ENCODE results near the gene NHEJ1. TPM values are rescaled to one million over a fixed set of nuclear protein-coding genes. Genes with fewer than 3 reads are reported as not detected.

Gene NHEJ1
- total RNA-seq, 4 donors from 2014 or later, result 50.5 to 90.2 (median 65.3) TPM

DNA sequence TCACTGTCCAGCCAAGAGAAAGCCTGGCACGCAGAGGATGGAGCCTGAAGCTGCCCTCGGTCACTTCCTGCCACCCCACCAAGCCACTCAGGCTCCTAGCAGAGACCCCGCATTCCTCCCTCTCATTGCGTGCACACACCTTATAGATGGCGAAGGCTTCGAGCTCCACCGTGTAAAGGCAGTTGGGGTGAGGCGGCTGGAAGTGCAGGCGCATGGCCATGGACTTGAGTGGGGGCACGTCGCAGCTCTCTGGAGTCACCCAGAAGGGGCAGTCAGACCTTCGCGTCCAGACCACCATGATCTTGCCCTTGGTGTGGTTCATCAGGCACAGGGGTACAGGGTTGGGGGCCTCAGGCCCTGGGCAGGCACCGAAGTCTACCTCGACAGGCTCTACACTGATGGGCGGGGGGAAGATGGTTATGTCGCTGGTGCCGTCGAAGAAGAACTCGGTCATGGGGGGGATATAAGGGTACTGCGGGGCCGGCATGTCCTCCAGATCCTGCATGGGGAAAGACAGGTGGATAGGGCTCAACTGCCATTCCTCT, 133.0 kb downstream of the NHEJ1 start:
- no peaks in the 10 kb centered on the region for H3K36me3 ChIP-seq
- H3K27me3 ChIP-seq, result peaks cover 4% of the 10 kb centered on the region
- in situ Hi-C loops (cut with MboI; ENCODE audit: low pct_ligation_motif_present in 1 of 4, low pct_unique_long_range_greater_than_20kb in 1 of 4, low sequenced_read_pairs in 3 of 4) (loop anchor here in 2 of 4 donors (10.0 to 25.0 kb wide), 2 partner anchors 127 to 285 kb away; partner anchors contain the start of gene PTPRN (in 2 of the 2)), intact Hi-C loops (cut with DNase I; ENCODE audit: low total_unique reads) (no loop called here)
- H3K27ac ChIP-seq, result no peak overlapping the region
- no peaks in the 10 kb centered on the region for H3K4me1 ChIP-seq
- TF ChIP-seq EP300 (IDR thresholded peaks at IDR 0.05; ENCODE audit: low read depth), result no peak
- TF ChIP-seq POLR2A (IDR thresholded peaks at IDR 0.05), result no peak
- no peak for TF ChIP-seq POLR2AphosphoS5 (IDR thresholded peaks at IDR 0.05)
- TF ChIP-seq, protein P1, sequence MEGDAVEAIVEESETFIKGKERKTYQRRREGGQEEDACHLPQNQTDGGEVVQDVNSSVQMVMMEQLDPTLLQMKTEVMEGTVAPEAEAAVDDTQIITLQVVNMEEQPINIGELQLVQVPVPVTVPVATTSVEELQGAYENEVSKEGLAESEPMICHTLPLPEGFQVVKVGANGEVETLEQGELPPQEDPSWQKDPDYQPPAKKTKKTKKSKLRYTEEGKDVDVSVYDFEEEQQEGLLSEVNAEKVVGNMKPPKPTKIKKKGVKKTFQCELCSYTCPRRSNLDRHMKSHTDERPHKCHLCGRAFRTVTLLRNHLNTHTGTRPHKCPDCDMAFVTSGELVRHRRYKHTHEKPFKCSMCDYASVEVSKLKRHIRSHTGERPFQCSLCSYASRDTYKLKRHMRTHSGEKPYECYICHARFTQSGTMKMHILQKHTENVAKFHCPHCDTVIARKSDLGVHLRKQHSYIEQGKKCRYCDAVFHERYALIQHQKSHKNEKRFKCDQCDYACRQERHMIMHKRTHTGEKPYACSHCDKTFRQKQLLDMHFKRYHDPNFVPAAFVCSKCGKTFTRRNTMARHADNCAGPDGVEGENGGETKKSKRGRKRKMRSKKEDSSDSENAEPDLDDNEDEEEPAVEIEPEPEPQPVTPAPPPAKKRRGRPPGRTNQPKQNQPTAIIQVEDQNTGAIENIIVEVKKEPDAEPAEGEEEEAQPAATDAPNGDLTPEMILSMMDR (IDR thresholded peaks at IDR 0.05), result no peak
- no peak for DNase-seq
- WGBS, 2 donors (ENCODE audit: low coverage in 1 of 2), result 88% methylated on average over 22 of the region's 22 CpGs; no CpG with 5 or more reads in 1 of the 2 donors
- no peak overlapping the region for H3K4me3 ChIP-seq
- H3K9me3 ChIP-seq, result no peaks in the 10 kb centered on the region

DNA sequence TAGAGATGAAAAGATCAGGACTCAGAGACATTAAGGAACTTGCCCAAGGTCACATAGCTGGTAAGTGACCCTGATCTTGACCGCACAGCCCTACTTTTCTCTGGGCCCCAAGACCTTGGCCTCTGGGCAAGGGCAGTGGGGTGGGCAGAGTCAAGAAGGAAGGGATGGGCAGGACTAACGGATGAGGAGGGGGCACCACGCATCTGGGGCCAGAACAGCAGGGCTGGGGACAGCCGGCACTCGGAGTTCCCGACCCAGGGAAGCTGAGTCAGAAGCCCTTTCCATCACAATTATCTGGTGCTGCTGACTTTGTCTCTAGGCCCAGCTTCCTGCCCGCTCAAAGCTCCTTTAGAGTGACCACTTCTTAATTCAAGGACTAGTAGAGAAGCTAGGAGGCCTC, 133.7 kb downstream of the NHEJ1 start:
- in situ Hi-C loops (cut with MboI; ENCODE audit: low pct_ligation_motif_present in 1 of 4, low pct_unique_long_range_greater_than_20kb in 1 of 4, low sequenced_read_pairs in 3 of 4), result loop anchor here in 2 of 4 donors (10.0 to 25.0 kb wide), 2 partner anchors 128 to 285 kb away; partner anchors contain the start of gene PTPRN (in 2 of the 2)
- 72 to 87% methylated on average over 6 to 7 of the region's 7 CpGs for WGBS, 2 donors (ENCODE audit: low coverage in 1 of 2)

DNA sequence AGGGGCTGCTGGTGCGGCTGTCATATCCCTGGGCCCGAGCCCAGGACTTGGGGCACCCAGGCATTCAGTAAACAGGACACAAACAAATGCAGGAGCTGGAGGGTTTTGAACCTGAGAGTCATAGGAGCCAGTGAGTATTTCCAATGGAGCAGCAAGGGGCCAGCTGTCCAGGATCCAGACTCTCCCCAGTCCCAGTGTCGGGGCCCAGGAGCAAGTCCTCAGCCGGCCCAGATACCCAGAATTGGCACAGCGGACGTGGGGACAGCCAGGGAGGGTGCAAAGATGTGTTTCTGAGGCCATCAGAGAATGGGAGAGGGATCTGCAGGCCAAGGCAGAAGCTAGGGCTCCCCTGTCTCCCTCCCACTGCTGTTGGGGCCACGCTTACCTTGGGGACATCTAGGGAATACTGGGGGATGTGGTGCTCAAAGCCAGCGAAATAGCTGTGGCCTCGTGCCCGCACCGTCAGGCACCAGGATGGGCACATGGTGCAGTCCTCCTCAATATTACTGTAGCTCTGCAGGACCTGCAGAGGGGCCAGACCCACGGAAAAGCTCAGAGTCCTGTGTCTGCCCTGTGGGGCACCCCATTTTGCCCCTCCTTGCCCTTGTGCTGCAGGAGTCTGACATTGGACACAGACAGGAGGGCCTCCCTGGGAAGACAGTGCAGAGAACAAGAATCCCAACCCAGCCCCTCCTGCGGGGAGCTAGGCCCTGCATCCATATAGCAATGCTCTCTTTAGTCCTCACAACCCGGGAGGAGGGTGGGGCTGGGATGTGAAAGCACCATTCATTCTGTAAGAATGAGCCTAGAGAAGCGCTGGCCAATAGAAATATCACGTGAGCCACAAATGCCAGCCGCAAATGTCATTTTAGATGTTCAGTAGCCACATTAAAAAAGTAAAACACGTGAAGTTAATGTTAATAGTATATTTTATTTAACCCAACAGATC, 134.7 kb downstream of the NHEJ1 start:
- 83 to 87% methylated on average over 3 to 18 of the region's 18 CpGs for WGBS, 2 donors (ENCODE audit: low coverage in 1 of 2)
- intact Hi-C loops (cut with DNase I; ENCODE audit: low total_unique reads), result no loop called here
- no peak for TF ChIP-seq EP300 (IDR thresholded peaks at IDR 0.05; ENCODE audit: low read depth)
- TF ChIP-seq, protein P1 (IDR thresholded peaks at IDR 0.05), result no peak
- Histone ChIP-seq H3K4me1 (no peaks in the 10 kb centered on the region), H3K9me3 (no peaks in the 10 kb centered on the region), H3K36me3 (no peaks in the 10 kb centered on the region), H3K27ac (no peak overlapping the region), H3K4me3 (no peak overlapping the region), H3K27me3 (no peaks in the 10 kb centered on the region)
- no peak for DNase-seq
- in situ Hi-C loops (cut with MboI; ENCODE audit: low pct_ligation_motif_present in 1 of 4, low pct_unique_long_range_greater_than_20kb in 1 of 4, low sequenced_read_pairs in 3 of 4), result loop anchor here in 2 of 4 donors (10.0 to 25.0 kb wide), 2 partner anchors 129 to 286 kb away; partner anchors contain the start of gene PTPRN (in 2 of the 2)

More for the DNA sequence above, 133.7 kb downstream of the NHEJ1 start:
- Histone ChIP-seq H3K27ac (no peak overlapping the region), H3K27me3 (no peaks in the 10 kb centered on the region), H3K9me3 (no peaks in the 10 kb centered on the region), H3K36me3 (no peaks in the 10 kb centered on the region), H3K4me3 (no peak overlapping the region), H3K4me1 (no peaks in the 10 kb centered on the region)
- TF ChIP-seq EP300 (IDR thresholded peaks at IDR 0.05; ENCODE audit: low read depth), result no peak
- no peak for TF ChIP-seq POLR2A (IDR thresholded peaks at IDR 0.05)
- TF ChIP-seq, protein P1 (IDR thresholded peaks at IDR 0.05), result no peak
- TF ChIP-seq POLR2AphosphoS5 (IDR thresholded peaks at IDR 0.05), result no peak
- intact Hi-C loops (cut with DNase I; ENCODE audit: low total_unique reads), result no loop called here
- DNase-seq, result no peak

Small RNA genes within 50 kb of the gene (small RNA-seq; reads per million reads assigned to genes)
- gene MIR3131 (0.24 to 2.5 (median 1.3) reads per million in 4 donors), gene RN7SL764P (0 to 2.2 (median 0.09) reads per million in 4 donors)

Other genes with a start within 250 kb of the NHEJ1 start
- under 1 TPM in 1 of 4 donors, not detected in 3; 0.41 TPM for gene CDK5R2, start 201.1 kb downstream of the NHEJ1 start, total RNA-seq
- gene FEV, start 175.6 kb downstream of the NHEJ1 start, total RNA-seq, result 1 to 10 TPM in 2 of 4 donors, not detected in 2; 1.9 to 8.2 TPM
- 1 to 10 TPM in 1 of 4 donors, not detected in 3; 5.6 TPM for gene CRYBA2, start 167.4 kb downstream of the NHEJ1 start, total RNA-seq
- gene CFAP65, start 119.3 kb downstream of the NHEJ1 start, total RNA-seq, result 1 to 10 TPM in 2 of 4 donors, under 1 TPM in 1, not detected in 1; 0.64 to 3.0 (median 1.5) TPM
- gene IHH, start 99.9 kb downstream of the NHEJ1 start, total RNA-seq, result 10 to 100 TPM; 21.1 to 67.4 (median 65.5) TPM
- 10 to 100 TPM in 3 of 4 donors, 1 to 10 TPM in 1; 5.4 to 18.4 (median 15.7) TPM for gene SLC23A3, start 9.2 kb upstream of the NHEJ1 start, total RNA-seq
- 100 to 1,000 TPM in 3 of 4 donors, 10 to 100 TPM in 1; 50.4 to 114 (median 106) TPM for gene CNPPD1, start 16.1 kb upstream of the NHEJ1 start, total RNA-seq
- 100 to 1,000 TPM in 2 of 4 donors, 10 to 100 TPM in 2; 37.8 to 226 (median 102) TPM for gene RETREG2, start 17.5 kb upstream of the NHEJ1 start, total RNA-seq
- gene ZFAND2B, start 46.0 kb upstream of the NHEJ1 start, total RNA-seq, result 100 to 1,000 TPM in 3 of 4 donors, 10 to 100 TPM in 1; 90.2 to 156 (median 119) TPM
- gene ABCB6, start 58.1 kb upstream of the NHEJ1 start, total RNA-seq, result 10 to 100 TPM in 3 of 4 donors, 1 to 10 TPM in 1; 3.4 to 28.7 (median 20.4) TPM
- gene ATG9A, start 68.8 kb upstream of the NHEJ1 start, total RNA-seq, result 100 to 1,000 TPM in 1 of 4 donors, 10 to 100 TPM in 3; 73.2 to 243 (median 82.7) TPM
- 100 to 1,000 TPM in 2 of 4 donors, 10 to 100 TPM in 2; 64.3 to 318 (median 114) TPM for gene ANKZF1, start 69.0 kb upstream of the NHEJ1 start, total RNA-seq
- gene GLB1L, start 84.6 kb upstream of the NHEJ1 start, total RNA-seq, result 1 to 10 TPM in 3 of 4 donors, under 1 TPM in 1; 0.40 to 9.1 (median 3.8) TPM
- 10 to 100 TPM; 18.7 to 44.8 (median 28.2) TPM for gene STK16, start 84.7 kb upstream of the NHEJ1 start, total RNA-seq
- not detected for gene TUBA4B, start 92.4 kb upstream of the NHEJ1 start, total RNA-seq
- 100 to 1,000 TPM in 1 of 4 donors, 10 to 100 TPM in 3; 39.2 to 101 (median 70.8) TPM for gene TUBA4A, start 93.1 kb upstream of the NHEJ1 start, total RNA-seq
- gene DNAJB2, start 118.6 kb upstream of the NHEJ1 start, total RNA-seq, result 10 to 100 TPM; 22.7 to 95.0 (median 54.3) TPM
- 1 to 10 TPM in 3 of 4 donors, under 1 TPM in 1; 0.60 to 2.6 (median 2.1) TPM for gene PTPRN, start 148.6 kb upstream of the NHEJ1 start, total RNA-seq
- gene RESP18, start 171.9 kb upstream of the NHEJ1 start, total RNA-seq, result not detected
- 100 to 1,000 TPM in 2 of 4 donors, 10 to 100 TPM in 2; 61.3 to 142 (median 104) TPM for gene DNPEP, start 227.1 kb upstream of the NHEJ1 start, total RNA-seq

Data from transverse colon (tissue), 4 donors.